ENCODE measurements around the gene FUCA1.
"Not testable (repeated sequence)": the region's sequence is repeated elsewhere in the genome, so short reads cannot be mapped to it uniquely, and the experiment has no call there.

FUCA1 gene

DNA sequence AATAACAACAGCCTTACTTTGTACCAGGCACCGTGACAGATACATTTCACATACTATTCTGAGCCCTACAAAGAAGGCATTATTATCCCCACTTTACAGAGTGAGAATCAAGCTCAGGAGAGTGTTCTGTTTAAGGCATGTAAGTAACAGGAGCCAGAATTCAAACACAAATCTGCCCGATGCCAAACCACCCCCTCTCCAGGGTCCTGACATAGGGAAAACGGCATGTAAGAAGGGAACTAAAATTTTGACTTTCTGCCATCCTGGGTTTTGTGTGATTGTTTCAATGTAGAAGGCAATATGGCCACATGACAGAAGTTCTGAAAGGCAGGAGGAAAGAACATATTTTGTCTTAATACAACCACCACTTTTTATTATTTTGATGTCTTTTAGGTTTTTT, 5.5 kb downstream of the FUCA1 start:
- DNase-seq (ENCODE audit: extremely low read depth, insufficient read length): no peak
- Histone ChIP-seq H3K27me3 (replicated peaks; ENCODE audit: control insufficient read depth, insufficient read depth, low read length) (no peaks in the 10 kb centered on the region), H3K4me3 (replicated peaks; ENCODE audit: low read depth, low read length) (no peak overlapping the region), H3K36me3 (ENCODE audit: control insufficient read depth, insufficient read depth, low read length) (peaks cover 12% of the 10 kb centered on the region)
- TF ChIP-seq, protein P1, sequence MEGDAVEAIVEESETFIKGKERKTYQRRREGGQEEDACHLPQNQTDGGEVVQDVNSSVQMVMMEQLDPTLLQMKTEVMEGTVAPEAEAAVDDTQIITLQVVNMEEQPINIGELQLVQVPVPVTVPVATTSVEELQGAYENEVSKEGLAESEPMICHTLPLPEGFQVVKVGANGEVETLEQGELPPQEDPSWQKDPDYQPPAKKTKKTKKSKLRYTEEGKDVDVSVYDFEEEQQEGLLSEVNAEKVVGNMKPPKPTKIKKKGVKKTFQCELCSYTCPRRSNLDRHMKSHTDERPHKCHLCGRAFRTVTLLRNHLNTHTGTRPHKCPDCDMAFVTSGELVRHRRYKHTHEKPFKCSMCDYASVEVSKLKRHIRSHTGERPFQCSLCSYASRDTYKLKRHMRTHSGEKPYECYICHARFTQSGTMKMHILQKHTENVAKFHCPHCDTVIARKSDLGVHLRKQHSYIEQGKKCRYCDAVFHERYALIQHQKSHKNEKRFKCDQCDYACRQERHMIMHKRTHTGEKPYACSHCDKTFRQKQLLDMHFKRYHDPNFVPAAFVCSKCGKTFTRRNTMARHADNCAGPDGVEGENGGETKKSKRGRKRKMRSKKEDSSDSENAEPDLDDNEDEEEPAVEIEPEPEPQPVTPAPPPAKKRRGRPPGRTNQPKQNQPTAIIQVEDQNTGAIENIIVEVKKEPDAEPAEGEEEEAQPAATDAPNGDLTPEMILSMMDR (IDR thresholded peaks at IDR 0.05; ENCODE audit: insufficient read depth, low read length, poor library complexity, severe bottlenecking): no peak

DNA sequence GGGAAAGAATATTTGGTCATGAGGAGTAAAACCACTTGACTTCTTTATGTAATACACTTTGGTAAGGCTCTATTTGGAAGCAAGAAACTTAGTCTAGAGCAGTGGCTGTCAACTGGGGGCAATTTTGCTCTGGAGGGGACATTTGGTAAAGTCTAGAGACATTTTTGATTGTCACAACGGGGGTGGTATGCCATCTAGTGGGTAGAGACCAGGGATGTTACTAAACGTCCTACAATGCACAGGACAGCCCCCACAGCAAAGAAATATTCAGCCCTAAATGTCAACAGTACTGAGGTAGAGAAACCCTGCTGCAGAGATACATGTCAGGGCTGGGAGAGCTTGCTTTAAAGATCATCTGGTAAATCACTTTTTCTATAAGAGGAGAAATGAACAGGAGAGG, 13.5 kb downstream of the FUCA1 start:
- Histone ChIP-seq H3K36me3 (ENCODE audit: control insufficient read depth, insufficient read depth, low read length) (peaks cover 7% of the 10 kb centered on the region), H3K4me3 (replicated peaks; ENCODE audit: low read depth, low read length) (no peak overlapping the region), H3K27me3 (replicated peaks; ENCODE audit: control insufficient read depth, insufficient read depth, low read length) (no peaks in the 10 kb centered on the region)
- DNase-seq (ENCODE audit: extremely low read depth, insufficient read length): no peak
- TF ChIP-seq, protein P1 (IDR thresholded peaks at IDR 0.05; ENCODE audit: insufficient read depth, low read length, poor library complexity, severe bottlenecking): peak; percentile 23

DNA sequence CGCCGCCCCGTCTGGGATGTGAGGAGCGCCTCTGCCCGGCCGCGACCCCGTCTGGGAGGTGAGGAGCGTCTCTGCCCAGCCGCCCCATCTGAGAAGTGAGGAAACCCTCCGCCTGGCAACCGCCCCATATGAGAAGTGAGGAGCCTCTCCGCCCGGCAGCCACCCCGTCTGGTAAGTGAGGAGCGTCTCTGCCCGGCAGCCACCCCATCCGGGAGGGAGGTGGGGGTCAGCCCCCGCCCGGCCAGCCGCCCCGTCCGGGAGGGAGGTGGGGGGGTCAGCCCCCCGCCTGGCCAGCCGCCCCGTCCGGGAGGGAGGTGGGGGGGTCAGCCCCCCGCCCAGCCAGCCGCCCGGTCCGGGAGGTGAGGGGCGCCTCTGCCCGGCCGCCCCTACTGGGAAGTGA, 15.0 kb downstream of the FUCA1 start:
- not testable (repeated sequence) for H3K27me3 ChIP-seq (replicated peaks; ENCODE audit: control insufficient read depth, insufficient read depth, low read length); H3K36me3 ChIP-seq (ENCODE audit: control insufficient read depth, insufficient read depth, low read length); DNase-seq (ENCODE audit: extremely low read depth, insufficient read length); H3K4me3 ChIP-seq (replicated peaks; ENCODE audit: low read depth, low read length)

DNA sequence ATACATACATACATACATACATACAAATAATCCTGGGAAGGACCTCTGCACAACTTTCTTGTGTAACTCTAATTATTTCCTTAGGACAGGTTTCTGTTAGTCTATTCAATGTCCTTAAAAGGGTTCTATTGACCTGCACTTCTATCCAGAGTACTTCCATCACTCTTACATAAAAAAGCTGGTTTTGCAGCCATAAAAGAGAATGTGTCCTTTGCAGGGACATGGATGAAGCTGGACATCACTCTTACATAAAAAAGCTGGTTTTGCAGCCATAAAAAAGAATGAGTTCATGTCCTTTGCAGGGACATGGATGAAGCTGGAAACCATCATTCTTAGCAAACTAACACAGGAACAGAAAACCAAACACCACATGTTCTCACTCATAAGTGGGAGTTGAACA, 16.7 kb downstream of the FUCA1 start:
- peaks cover 13% of the 10 kb centered on the region for H3K36me3 ChIP-seq (ENCODE audit: control insufficient read depth, insufficient read depth, low read length)
- not testable (repeated sequence) for H3K27me3 ChIP-seq (replicated peaks; ENCODE audit: control insufficient read depth, insufficient read depth, low read length); H3K4me3 ChIP-seq (replicated peaks; ENCODE audit: low read depth, low read length); DNase-seq (ENCODE audit: extremely low read depth, insufficient read length)

DNA sequence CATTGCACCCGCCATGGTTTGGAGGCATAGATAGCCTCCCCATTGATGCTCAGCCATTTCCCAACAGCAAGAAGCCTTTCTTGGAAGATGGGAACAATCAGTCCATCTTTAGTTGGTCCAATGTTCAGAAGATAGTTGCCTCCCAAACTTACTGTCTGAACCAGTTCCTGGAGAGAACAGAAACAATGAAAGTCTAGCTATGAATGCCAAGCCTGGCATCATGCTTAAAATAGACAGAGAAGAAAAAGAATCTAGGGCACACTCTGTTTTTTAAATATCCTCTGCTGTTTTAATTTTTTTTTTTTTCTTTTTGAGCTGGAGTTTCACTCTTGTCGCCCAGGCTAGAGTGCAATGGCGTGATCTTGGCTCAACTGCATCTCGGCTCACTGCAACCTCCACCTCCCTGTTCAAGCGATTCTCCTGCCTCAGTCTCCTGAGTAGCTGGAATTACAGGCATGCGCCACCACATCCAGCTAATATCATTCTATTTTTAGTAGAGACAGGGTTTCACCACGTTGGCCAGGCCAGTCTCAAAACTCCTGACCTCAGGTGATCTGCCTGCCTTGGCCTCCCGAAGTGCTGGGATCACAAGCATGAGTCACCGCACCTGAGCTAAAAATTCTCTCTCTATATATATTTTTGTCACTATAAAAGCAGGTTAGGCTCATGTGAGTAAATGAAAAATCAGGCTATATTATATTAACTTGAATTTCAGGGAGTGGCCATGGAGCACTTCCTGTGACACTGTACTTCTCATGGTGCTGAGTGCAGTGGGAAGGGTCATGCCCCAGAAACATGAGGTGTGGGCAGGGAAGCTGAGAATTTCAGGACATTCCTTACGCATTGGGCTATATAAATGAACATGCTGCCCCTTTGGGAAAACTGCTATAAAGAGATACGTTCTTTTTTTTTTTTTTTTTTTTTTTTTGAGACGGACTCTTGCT, 19.1 kb downstream of the FUCA1 start:
- H3K36me3 ChIP-seq (ENCODE audit: control insufficient read depth, insufficient read depth, low read length): peaks cover 18% of the 10 kb centered on the region
- TF ChIP-seq, protein P1 (IDR thresholded peaks at IDR 0.05; ENCODE audit: insufficient read depth, low read length, poor library complexity, severe bottlenecking): no peak
- H3K4me3 ChIP-seq (replicated peaks; ENCODE audit: low read depth, low read length): no peak overlapping the region
- no peaks in the 10 kb centered on the region for H3K27me3 ChIP-seq (replicated peaks; ENCODE audit: control insufficient read depth, insufficient read depth, low read length)
- no peak for DNase-seq (ENCODE audit: extremely low read depth, insufficient read length)

DNA sequence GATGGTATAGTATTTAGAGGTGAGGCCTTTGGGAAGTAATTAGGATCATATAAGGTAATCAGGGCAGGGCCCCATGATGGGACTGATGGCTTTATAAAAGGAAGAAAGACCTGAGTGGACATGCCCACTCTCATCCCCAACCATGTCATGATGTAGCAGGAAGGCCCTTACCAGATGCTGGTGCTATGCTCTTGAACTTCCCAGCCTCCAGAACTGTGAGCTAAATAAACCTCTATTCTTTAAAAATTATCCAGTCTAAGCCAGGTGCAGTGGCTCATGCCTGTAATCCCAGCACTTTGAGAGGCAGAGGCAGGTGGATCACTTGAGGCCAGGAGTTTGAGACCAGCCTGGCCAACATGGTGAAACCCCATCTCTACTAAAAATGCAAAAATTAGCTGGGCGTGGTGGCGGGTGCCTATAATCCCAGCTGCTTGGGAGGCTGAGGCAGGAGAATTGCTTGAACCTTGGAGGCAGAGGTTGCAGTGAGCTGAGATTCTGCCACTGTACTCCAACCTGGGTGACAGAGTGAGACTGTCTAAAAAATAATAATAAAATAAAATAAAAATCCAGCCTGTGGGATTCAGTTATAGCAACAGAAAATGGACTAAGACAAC, 20.5 kb downstream of the FUCA1 start:
- DNase-seq (ENCODE audit: extremely low read depth, insufficient read length); H3K4me3 ChIP-seq (replicated peaks; ENCODE audit: low read depth, low read length); H3K27me3 ChIP-seq (replicated peaks; ENCODE audit: control insufficient read depth, insufficient read depth, low read length): not testable (repeated sequence)
- H3K36me3 ChIP-seq (ENCODE audit: control insufficient read depth, insufficient read depth, low read length): peaks cover 18% of the 10 kb centered on the region

DNA sequence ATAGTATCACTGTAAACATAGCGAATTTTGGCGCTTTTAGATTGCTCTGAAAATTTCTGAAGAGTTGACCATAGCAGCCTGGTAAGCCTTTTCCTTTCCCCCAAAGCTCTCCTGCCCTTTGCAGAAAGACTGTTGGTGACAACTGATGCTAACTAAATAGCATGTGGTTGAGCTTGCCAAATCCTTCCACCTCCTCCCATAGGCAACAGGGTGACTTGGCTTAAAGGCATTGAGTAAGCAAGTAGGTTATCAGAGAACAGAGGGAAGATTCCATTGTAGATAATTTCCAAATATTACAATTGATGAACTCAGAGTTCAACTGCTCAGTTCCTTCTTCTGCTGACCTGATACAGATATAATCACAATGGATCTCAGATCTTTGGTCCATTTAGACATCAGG, 22.9 kb downstream of the FUCA1 start:
- H3K4me3 ChIP-seq (replicated peaks; ENCODE audit: low read depth, low read length): no peak overlapping the region
- DNase-seq (ENCODE audit: extremely low read depth, insufficient read length): no peak

More for the DNA sequence above, 22.9 kb downstream of the FUCA1 start:
- Histone ChIP-seq H3K36me3 (ENCODE audit: control insufficient read depth, insufficient read depth, low read length) (peaks cover 17% of the 10 kb centered on the region), H3K27me3 (replicated peaks; ENCODE audit: control insufficient read depth, insufficient read depth, low read length) (no peaks in the 10 kb centered on the region)
- TF ChIP-seq, protein P1 (IDR thresholded peaks at IDR 0.05; ENCODE audit: insufficient read depth, low read length, poor library complexity, severe bottlenecking): no peak
